Heart left ventricle (tissue), 16 donors: ENCODE results near the gene TM4SF1. TPM values are rescaled to one million over a fixed set of nuclear protein-coding genes. Genes with fewer than 3 reads are reported as not detected.

Source experiments
- ATAC-seq, 4 donors: fragments of 200-7000 bp; cut with Tn5 transposase; one replicate each; pipeline ENCODE4 v1.9.1; 2020 to 2022; ENCODE audit warnings: moderate library complexity in 4 of 4, mild to moderate bottlenecking in 3 of 4, moderate number of reproducible peaks in 1 of 4
- DNase-seq, 5 donors: peaks; one replicate each; pipeline ENCODE4 v3.0.0-alpha.2; 2020
- H3K27ac ChIP-seq, 12 donors: fragments of 200-600 bp; sonication (generic) in 4 of 12; one replicate each; pipeline versions ENCODE4 v1.5.0 to v1.8.0; 2016 to 2022; ENCODE audit warnings: mild to moderate bottlenecking in 2 of 12
- H3K27me3 ChIP-seq, 9 donors: fragments of 200-600 bp; sonication (generic) in 2 of 9; one replicate each; pipeline versions ENCODE4 v1.5.1 to v1.8.0; 2016 to 2022; ENCODE audit warnings: mild to moderate bottlenecking in 3 of 9
- H3K36me3 ChIP-seq, 9 donors: fragments of 200-600 bp; sonication (generic) in 2 of 9; one replicate each; pipeline versions ENCODE4 v1.5.0 to v1.8.0; 2018 to 2022; ENCODE audit warnings: mild to moderate bottlenecking in 2 of 9
- H3K4me1 ChIP-seq, 12 donors: fragments of 200-600 bp; sonication (generic) in 4 of 12; one replicate each; pipeline versions ENCODE4 v1.5.0 to v1.8.0; 2016 to 2022; ENCODE audit warnings: mild to moderate bottlenecking in 3 of 12
- H3K4me3 ChIP-seq, 12 donors: fragments of 200-600 bp; sonication (generic) in 4 of 12; one replicate each; pipeline versions ENCODE4 v1.5.0 to v1.8.0; 2017 to 2022; ENCODE audit warnings: mild to moderate bottlenecking in 9 of 12, moderate library complexity in 4 of 12
- H3K9me3 ChIP-seq, 12 donors: fragments of 200-600 bp; sonication (generic) in 4 of 12; one replicate each; pipeline versions ENCODE4 v1.5.0 to v1.8.0; 2016 to 2022; ENCODE audit warnings: mild to moderate bottlenecking in 1 of 12
- POLR2A ChIP-seq, 2 donors: fragments of 450-650 bp; IDR thresholded peaks; one replicate each; pipeline ENCODE4 v1.6.1; 2017; ENCODE audit warnings: antibody characterized with exemption in 2 of 2, mild to moderate bottlenecking in 2 of 2, moderate library complexity in 2 of 2
- WGBS, 4 donors: extraction: QIAGEN DNeasy Blood & Tissue Kit in 2 of 4; methylation state at CpG; one replicate each; pipeline versions ENCODE4 v1.1.5 to v1.1.7; 2013 to 2018; 5-methylcytosine and 5-hydroxymethylcytosine counted together
- intact Hi-C, 10 donors: fragments of 100-400 bp; cut with DNase I; formaldehyde crosslinking; loops; one replicate each; pipeline versions ENCODE4 v1.11.1 to v1.14.2; 2022
- polyA plus RNA-seq, 2 donors: library from polyadenylated mRNA; stranded (reverse); fragments of 200-250 nt; gene quantifications; one replicate each; pipeline ENCODE4 v1.2.3, GENCODE V29; 2013
- total RNA-seq, 9 donors: library from RNA; depleted of rRNA in 2 of 9; stranded (reverse); fragments of >200 nt in 2 of 9; fragmentation: NEBNext Ultra II Directional in 3 of 9; extraction: Animal tissue kit (Norgen Biotek cat#: 25700) in 3 of 9; gene quantifications; one replicate each; pipeline versions ENCODE4 v1.1.0 to v1.2.4, GENCODE V29; 2016 to 2023
- TF ChIP-seq, protein P1 (sequence below), 12 donors: fragments of 200-600 bp; sonication (generic) in 4 of 12; IDR thresholded peaks; one replicate each; pipeline versions ENCODE4 v1.5.0 to v1.8.0; 2018 to 2022; ENCODE audit warnings: antibody characterized with exemption in 12 of 12, mild to moderate bottlenecking in 5 of 12
- donor health status: ischemic (EF 13 %, LVEDD 7.1; RV severe dilation, severe dysfunction).
- donor health status: healthy with polysubstance abuse.
- donor health status: DM: no; HTN: yes; CAD: no.
- donor health status: DM: no; HTN: no; CAD: no.
- donor health status: ischemic (EF 25% LVEDD 6.9; RV normal size, moderate dysfunction).
- donor health status: ischemic (EF 25% LVEDD 5.7; RV mildly dilated, moderate dysfunction).
- donor health status: healthy.
- donor health status: DM: yes; HTN: yes; CAD: no.
- donor health status: ischemic (EF 35%, LVEDD 5.7; RV mildly dilated, moderate dysfunction).
- donor health status: nonischemic (EF 11% LVEDD 7.7; RV severe dilation, severe dysfunction).
- donor health status: DM: yes; HTN: yes; CAD: no.
- donor health status: PGD.
- donor health status: ischemic (EF 29% LVEDD 5.4; RV normal size, mild dysfunction).
- donor health status: nonischemic (EF 23%, LVEDD 6.1; RV moderate dilation, normal function).

TM4SF1 gene
- total and polyA plus RNA-seq, 11 donors = 61.6 to 224 (median 111) TPM

- Histone ChIP-seq H3K27me3 (no peaks in the 10 kb centered on the region), H3K36me3 (peaks cover 0 to 37% (median 22%) of the 10 kb centered on the region in 9 donors), H3K4me1 (peaks cover 0 to 48% (median 18%) of the 10 kb centered on the region in 12 donors), H3K9me3 (no peaks in the 10 kb centered on the region), H3K27ac (peak overlapping the region; percentile 71 to 90 (median 84)), H3K4me3 (peak overlapping the region; percentile 40 to 73 (median 60))
- WGBS, 4 donors = 42 to 55% (median 48%) methylated on average over 8 of the region's 8 CpGs
- ATAC-seq (peak; percentile 36 to 63 (median 49)), DNase-seq (peak in 1 of 5 donors; percentile 30)
- intact Hi-C loops = loop anchor here in 5 of 10 donors (5.0 kb wide), 2 partner anchors 35 to 45 kb away; partner anchors contain the start of gene TM4SF18 (in 1 of the 5)
- TF ChIP-seq, protein P1, sequence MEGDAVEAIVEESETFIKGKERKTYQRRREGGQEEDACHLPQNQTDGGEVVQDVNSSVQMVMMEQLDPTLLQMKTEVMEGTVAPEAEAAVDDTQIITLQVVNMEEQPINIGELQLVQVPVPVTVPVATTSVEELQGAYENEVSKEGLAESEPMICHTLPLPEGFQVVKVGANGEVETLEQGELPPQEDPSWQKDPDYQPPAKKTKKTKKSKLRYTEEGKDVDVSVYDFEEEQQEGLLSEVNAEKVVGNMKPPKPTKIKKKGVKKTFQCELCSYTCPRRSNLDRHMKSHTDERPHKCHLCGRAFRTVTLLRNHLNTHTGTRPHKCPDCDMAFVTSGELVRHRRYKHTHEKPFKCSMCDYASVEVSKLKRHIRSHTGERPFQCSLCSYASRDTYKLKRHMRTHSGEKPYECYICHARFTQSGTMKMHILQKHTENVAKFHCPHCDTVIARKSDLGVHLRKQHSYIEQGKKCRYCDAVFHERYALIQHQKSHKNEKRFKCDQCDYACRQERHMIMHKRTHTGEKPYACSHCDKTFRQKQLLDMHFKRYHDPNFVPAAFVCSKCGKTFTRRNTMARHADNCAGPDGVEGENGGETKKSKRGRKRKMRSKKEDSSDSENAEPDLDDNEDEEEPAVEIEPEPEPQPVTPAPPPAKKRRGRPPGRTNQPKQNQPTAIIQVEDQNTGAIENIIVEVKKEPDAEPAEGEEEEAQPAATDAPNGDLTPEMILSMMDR (IDR thresholded peaks at IDR 0.05) = no peak
- no peak for TF ChIP-seq POLR2A (IDR thresholded peaks at IDR 0.05)
Measured at GRCh38 chr3:149376718-149377407, 586 bp downstream of the TM4SF1 start.

DNA sequence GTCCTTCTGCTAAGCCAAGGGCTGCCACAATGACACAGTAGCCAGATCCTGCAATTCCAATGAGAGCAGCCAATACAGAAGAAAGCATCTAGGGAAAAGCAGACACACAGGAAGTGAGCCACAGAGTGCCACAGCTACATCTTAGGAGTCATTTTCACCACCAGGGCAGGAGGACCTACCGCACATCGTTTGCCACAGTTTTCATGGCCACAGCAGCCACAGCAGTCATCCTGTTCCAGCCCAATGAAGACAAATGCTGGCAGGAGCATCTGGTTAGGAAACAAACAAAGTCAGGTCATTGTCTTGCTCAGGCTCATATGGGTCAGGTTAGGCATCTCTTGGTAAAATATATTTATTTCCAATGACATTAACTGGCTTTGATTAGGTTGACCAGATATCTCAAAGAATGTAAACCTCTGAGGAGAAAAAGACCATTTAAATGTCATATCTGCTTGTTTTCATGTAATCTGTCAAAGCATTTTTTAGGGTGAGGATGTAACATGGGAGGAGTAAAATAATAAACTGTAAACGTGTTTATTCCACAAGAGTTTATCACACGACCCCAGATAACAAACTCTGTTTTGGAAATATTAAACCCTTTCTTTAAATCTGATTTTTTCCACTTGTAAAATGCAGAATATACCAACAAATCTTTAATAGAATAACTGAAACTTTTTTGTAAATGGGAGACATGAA, 1.8 kb downstream of the TM4SF1 start:
- 51 to 62% (median 53%) methylated on average over 4 of the region's 4 CpGs for WGBS, 4 donors
- H3K27ac ChIP-seq = peak overlapping the region; percentile 71 to 90 (median 84)
- ATAC-seq = no peak
- peak overlapping the region; percentile 40 to 73 (median 60) for H3K4me3 ChIP-seq
- peaks cover 0 to 49% (median 29%) of the 10 kb centered on the region in 9 donors for H3K36me3 ChIP-seq
- H3K9me3 ChIP-seq = no peaks in the 10 kb centered on the region
- peaks cover 0 to 60% (median 27%) of the 10 kb centered on the region in 12 donors for H3K4me1 ChIP-seq
- no peaks in the 10 kb centered on the region for H3K27me3 ChIP-seq
- intact Hi-C loops = loop anchor here in 5 of 10 donors (5.0 kb wide), 2 partner anchors 33 to 43 kb away; partner anchors contain the start of gene TM4SF18 (in 1 of the 5)
- TF ChIP-seq, protein P1 (IDR thresholded peaks at IDR 0.05) = no peak
- TF ChIP-seq POLR2A (IDR thresholded peaks at IDR 0.05) = no peak
- no peak for DNase-seq

DNA sequence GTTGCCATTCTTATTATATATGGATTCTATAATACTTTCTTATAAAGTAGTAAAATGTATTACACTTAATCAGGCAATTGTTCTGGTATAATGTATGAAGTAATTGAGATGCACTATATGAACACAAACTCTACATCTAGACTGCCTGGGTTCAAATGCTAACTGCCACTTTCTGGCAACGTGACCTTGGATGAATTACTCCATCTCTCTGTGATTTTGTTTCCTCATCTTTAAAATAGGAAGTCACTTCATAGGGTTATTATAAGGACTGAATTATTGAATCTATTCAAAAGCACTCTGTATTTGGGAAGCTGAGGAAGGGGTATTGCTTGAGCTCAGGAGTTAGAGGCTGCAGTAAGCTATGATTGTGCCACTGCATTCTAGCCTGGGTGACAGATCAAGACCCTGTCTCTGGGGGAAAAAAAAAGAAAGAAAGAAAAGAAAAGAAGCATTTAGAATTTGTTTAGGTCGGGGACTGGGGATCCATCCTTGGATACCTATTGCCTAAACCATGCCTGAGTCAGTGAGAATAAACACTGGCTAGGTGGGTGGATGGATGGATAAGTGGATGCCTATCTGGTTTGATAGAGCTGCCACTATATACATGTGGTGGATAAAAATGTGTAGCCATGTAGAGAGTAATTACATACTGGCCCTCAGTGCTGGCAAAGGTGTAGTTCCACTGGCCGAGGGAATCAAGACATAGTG, 2.5 kb downstream of the TM4SF1 start:
- ATAC-seq (no peak), DNase-seq (no peak)
- peak overlapping the region; percentile 71 to 90 (median 84) for H3K27ac ChIP-seq
- no peaks in the 10 kb centered on the region for H3K9me3 ChIP-seq
- H3K4me3 ChIP-seq = peak overlapping the region; percentile 40 to 73 (median 60)
- H3K4me1 ChIP-seq = peaks cover 0 to 67% (median 30%) of the 10 kb centered on the region in 12 donors
- peaks cover 0 to 56% (median 30%) of the 10 kb centered on the region in 9 donors for H3K36me3 ChIP-seq
- WGBS, 4 donors = 56 to 71% (median 67%) methylated on average over 3 of the region's 3 CpGs
- no peaks in the 10 kb centered on the region for H3K27me3 ChIP-seq
- intact Hi-C loops = loop anchor here in 5 of 10 donors (5.0 kb wide), 2 partner anchors 33 to 43 kb away; partner anchors contain the start of gene TM4SF18 (in 1 of the 5)
- TF ChIP-seq, protein P1 (IDR thresholded peaks at IDR 0.05) = no peak
- no peak for TF ChIP-seq POLR2A (IDR thresholded peaks at IDR 0.05)
